ENCODE measurements around the gene TECR. TPM values are rescaled to one million over a fixed set of nuclear protein-coding genes. Genes with fewer than 3 reads are reported as not detected.
"Not testable (repeated sequence)": the region's sequence is repeated elsewhere in the genome, so short reads cannot be mapped to it uniquely, and the experiment has no call there.

The TECR gene
- total and polyA plus RNA-seq, 4 donors: 40.1 to 112 (median 60.5) TPM

DNA sequence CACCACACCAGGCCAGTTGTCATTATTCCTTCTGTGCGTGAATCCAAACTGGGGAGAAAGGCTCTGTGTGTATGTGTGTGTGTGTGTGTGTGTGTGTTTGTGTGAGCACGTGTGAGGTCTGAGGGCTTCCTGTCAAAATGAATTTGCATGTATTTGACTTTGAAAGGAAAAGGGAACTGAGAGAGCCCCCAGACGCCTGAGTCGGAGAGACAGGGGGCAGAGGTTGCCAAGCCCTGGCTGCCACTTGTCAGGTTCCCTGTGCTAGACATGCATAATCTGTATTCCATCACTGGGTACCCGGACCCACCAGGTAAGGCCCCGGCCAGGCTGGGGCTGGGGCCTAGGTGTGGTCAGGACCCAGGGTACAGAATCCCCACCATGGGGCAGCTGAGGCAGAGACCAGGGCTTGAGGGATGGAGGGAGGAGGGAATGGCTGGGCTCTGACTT lies 53.5 kb downstream of the TECR start, which contains the start of gene CLEC17A:
Gene CLEC17A, plus strand, starts transcription at position 191 of the 447 bp plus-strand sequence. Its CDS starts 77 bp downstream, at position 268.
- intact Hi-C loops (cut with DNase I): no loop called here
- Histone ChIP-seq H3K36me3 (ENCODE audit: control insufficient read depth in 1 of 2, insufficient read depth in 2 of 2, low read length in 1 of 2) (no peaks in the 10 kb centered on the region), H3K27me3 (ENCODE audit: control insufficient read depth in 1 of 2, insufficient read depth in 2 of 2, low read length in 1 of 2) (no peaks in the 10 kb centered on the region), H3K4me3 (ENCODE audit: low read length in 2 of 2) (no peak within 1 kb of the TSS), H3K4me1 (ENCODE audit: control insufficient read depth in 1 of 2, insufficient read depth in 2 of 2, low read length in 2 of 2) (no peaks in the 10 kb centered on the region), H3K27ac (ENCODE audit: low read depth in 1 of 2, low read length in 2 of 2) (no peak within 1 kb of the TSS), H3K9me3 (ENCODE audit: control insufficient read depth, low read length) (no peaks in the 10 kb centered on the region)
- 42 to 49% methylated on average over 6 of the region's 6 CpGs for WGBS, 2 donors
- no peak for DNase-seq
- no peak for ATAC-seq (ENCODE audit: low FRiP score)

DNA sequence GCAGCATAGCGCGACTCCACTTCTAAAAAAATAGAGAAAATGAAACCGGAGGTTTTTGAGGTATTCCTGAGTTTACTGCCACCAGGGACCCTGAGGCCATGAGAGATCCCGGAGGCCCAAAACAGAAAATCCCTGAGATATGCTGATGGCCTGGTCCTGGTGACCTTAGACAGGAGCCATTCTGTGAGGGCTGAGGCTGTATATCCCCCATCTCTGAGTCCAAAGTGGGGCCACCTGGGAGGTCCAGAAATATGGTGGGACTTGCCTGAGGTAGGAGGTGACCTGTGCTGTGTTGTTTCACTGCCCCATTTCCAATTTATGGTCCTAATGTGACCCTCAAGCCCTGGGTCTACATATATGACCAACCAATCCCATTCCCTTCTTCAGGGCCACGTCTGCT lies 55.0 kb downstream of the TECR start:
- WGBS, 2 donors: 84 to 88% methylated on average over 4 of the region's 5 CpGs
- intact Hi-C loops (cut with DNase I): not testable (repeated sequence)

DNA sequence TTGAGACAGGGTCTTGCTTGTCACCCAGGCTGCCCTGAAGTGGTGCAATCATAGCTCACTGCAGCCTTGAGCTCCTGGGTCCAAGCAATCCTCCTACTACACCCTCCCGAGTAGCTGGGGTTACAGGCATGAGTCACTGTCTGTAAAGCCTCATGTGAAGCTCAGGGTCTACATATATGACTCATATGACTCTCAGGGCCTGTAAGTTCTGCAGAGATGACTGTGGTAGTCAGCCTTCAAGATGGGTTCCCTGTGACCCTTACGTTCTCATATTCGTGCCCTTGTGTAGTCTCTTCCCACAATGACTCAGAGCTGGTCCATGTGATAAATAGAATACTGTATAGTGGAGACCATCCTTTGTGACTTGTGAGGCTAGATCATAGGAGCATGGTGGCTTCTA lies 55.8 kb downstream of the TECR start:
- H3K27ac ChIP-seq (ENCODE audit: low read depth in 1 of 2, low read length in 2 of 2); H3K36me3 ChIP-seq (ENCODE audit: control insufficient read depth in 1 of 2, insufficient read depth in 2 of 2, low read length in 1 of 2); H3K27me3 ChIP-seq (ENCODE audit: control insufficient read depth in 1 of 2, insufficient read depth in 2 of 2, low read length in 1 of 2); H3K4me3 ChIP-seq (ENCODE audit: low read length in 2 of 2); H3K9me3 ChIP-seq (ENCODE audit: control insufficient read depth, low read length); intact Hi-C loops (cut with DNase I); H3K4me1 ChIP-seq (ENCODE audit: control insufficient read depth in 1 of 2, insufficient read depth in 2 of 2, low read length in 2 of 2); ATAC-seq (ENCODE audit: low FRiP score); DNase-seq: not testable (repeated sequence)
- 66 to 68% methylated on average over 3 of the region's 3 CpGs for WGBS, 2 donors

More for the DNA sequence above, 55.0 kb downstream of the TECR start:
- H3K27me3 ChIP-seq (ENCODE audit: control insufficient read depth in 1 of 2, insufficient read depth in 2 of 2, low read length in 1 of 2); H3K27ac ChIP-seq (ENCODE audit: low read depth in 1 of 2, low read length in 2 of 2); DNase-seq; H3K36me3 ChIP-seq (ENCODE audit: control insufficient read depth in 1 of 2, insufficient read depth in 2 of 2, low read length in 1 of 2); H3K9me3 ChIP-seq (ENCODE audit: control insufficient read depth, low read length); ATAC-seq (ENCODE audit: low FRiP score); H3K4me1 ChIP-seq (ENCODE audit: control insufficient read depth in 1 of 2, insufficient read depth in 2 of 2, low read length in 2 of 2); H3K4me3 ChIP-seq (ENCODE audit: low read length in 2 of 2): not testable (repeated sequence)

DNA sequence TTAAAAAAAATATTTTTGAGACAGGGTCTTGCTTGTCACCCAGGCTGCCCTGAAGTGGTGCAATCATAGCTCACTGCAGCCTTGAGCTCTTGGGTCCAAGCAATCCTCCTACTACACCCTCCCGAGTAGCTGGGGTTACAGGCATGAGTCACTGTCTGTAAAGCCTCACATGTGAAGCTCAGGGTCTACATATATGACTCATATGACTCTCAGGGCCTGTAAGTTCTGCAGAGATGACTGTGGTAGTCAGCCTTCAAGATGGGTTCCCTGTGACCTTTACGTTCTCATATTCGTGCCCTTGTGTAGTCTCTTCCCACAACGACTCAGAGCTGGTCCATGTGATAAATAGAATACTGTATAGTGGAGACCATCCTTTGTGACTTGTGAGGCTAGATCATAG lies 60.0 kb downstream of the TECR start:
- H3K27ac ChIP-seq (ENCODE audit: low read depth in 1 of 2, low read length in 2 of 2); intact Hi-C loops (cut with DNase I); H3K4me3 ChIP-seq (ENCODE audit: low read length in 2 of 2); DNase-seq; H3K4me1 ChIP-seq (ENCODE audit: control insufficient read depth in 1 of 2, insufficient read depth in 2 of 2, low read length in 2 of 2); H3K27me3 ChIP-seq (ENCODE audit: control insufficient read depth in 1 of 2, insufficient read depth in 2 of 2, low read length in 1 of 2); H3K9me3 ChIP-seq (ENCODE audit: control insufficient read depth, low read length); H3K36me3 ChIP-seq (ENCODE audit: control insufficient read depth in 1 of 2, insufficient read depth in 2 of 2, low read length in 1 of 2); ATAC-seq (ENCODE audit: low FRiP score): not testable (repeated sequence)
- WGBS, 2 donors: 72 to 81% methylated on average over 4 of the region's 4 CpGs

DNA sequence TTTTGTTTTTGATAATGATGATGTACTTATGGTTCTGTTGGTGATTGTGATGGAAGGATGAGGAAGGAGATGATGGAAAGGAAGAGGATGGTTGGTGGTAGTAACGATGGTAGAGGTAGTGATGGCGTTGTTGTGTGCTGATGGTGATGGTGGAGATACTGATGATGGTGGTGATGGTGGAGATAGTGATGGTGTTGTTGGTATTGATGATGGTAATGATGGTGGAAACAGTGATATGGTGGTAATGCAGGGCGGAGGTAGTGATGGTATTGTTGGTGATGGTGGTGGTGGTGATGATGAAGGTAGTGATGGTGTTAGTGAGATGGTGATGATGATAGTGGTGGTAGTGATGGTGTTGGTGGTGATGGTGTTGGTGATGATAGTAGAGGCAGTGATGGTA lies 66.2 kb downstream of the TECR start:
- Histone ChIP-seq H3K27me3 (ENCODE audit: control insufficient read depth in 1 of 2, insufficient read depth in 2 of 2, low read length in 1 of 2) (no peaks in the 10 kb centered on the region), H3K36me3 (ENCODE audit: control insufficient read depth in 1 of 2, insufficient read depth in 2 of 2, low read length in 1 of 2) (no peaks in the 10 kb centered on the region), H3K9me3 (ENCODE audit: control insufficient read depth, low read length) (no peaks in the 10 kb centered on the region), H3K4me1 (ENCODE audit: control insufficient read depth in 1 of 2, insufficient read depth in 2 of 2, low read length in 2 of 2) (no peaks in the 10 kb centered on the region), H3K27ac (ENCODE audit: low read depth in 1 of 2, low read length in 2 of 2) (no peak overlapping the region), H3K4me3 (ENCODE audit: low read length in 2 of 2) (no peak overlapping the region)
- DNase-seq: no peak
- 84 to 90% methylated on average over 3 of the region's 3 CpGs for WGBS, 2 donors
- no peak for ATAC-seq (ENCODE audit: low FRiP score)
- intact Hi-C loops (cut with DNase I): no loop called here

DNA sequence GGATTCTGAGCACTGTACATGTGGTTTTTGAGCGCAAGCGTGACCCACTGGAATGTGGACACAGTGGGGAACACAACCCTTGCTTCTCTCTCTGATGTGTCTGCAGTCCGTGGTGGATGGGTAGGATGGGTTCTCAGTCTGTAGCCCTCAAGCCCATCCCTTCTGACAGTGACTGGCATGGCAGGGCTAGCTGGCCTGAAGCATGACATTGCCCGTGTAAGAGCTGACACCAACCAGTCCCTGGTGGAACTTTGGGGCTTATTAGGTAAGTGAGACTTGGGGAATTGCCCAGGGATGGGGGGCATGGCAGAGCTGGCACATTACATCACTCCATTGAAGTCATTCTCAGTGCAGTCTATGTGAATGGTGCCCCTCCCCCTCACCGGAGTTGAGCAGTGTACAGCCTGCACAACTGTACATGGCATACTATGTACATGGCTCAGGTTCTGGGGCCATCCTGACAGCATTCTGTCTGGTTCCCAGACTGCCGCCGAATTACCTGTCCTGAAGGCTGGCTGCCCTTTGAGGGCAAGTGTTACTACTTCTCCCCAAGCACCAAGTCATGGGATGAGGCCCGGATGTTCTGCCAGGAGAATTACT lies 70.3 kb downstream of the TECR start:
- no peak overlapping the region for H3K27ac ChIP-seq (ENCODE audit: low read depth in 1 of 2, low read length in 2 of 2)
- 85 to 89% methylated on average over 8 of the region's 8 CpGs for WGBS, 2 donors
- no peaks in the 10 kb centered on the region for H3K4me1 ChIP-seq (ENCODE audit: control insufficient read depth in 1 of 2, insufficient read depth in 2 of 2, low read length in 2 of 2)
- DNase-seq (no peak), ATAC-seq (ENCODE audit: low FRiP score) (no peak)
- H3K9me3 ChIP-seq (ENCODE audit: control insufficient read depth, low read length): peaks cover 1% of the 10 kb centered on the region
- H3K4me3 ChIP-seq (ENCODE audit: low read length in 2 of 2): no peak overlapping the region
- no peaks in the 10 kb centered on the region for H3K27me3 ChIP-seq (ENCODE audit: control insufficient read depth in 1 of 2, insufficient read depth in 2 of 2, low read length in 1 of 2)
- intact Hi-C loops (cut with DNase I): no loop called here
- no peaks in the 10 kb centered on the region for H3K36me3 ChIP-seq (ENCODE audit: control insufficient read depth in 1 of 2, insufficient read depth in 2 of 2, low read length in 1 of 2)

DNA sequence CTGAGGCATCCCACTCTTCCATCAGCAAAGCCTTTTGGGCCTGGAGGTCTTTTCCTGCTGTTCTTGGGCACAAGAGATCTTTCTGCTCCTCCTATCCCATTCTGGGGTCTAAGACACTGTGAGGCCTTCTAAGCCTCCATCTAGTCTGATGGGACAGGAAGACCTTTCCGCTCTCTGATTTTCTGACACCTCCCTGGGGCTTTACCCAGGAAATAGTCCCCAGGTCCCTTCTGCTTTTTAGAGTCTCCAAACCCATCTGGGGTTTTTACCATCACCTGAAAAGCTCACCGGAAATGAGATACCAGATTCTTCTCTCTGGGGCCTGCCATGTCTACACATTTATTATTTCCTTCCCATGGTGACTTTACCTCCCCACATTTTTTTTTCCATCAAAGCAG lies 74.6 kb downstream of the TECR start:
- intact Hi-C loops (cut with DNase I): no loop called here
- Histone ChIP-seq H3K27ac (ENCODE audit: low read depth in 1 of 2, low read length in 2 of 2) (no peak overlapping the region), H3K4me3 (ENCODE audit: low read length in 2 of 2) (no peak overlapping the region), H3K27me3 (ENCODE audit: control insufficient read depth in 1 of 2, insufficient read depth in 2 of 2, low read length in 1 of 2) (no peaks in the 10 kb centered on the region), H3K9me3 (ENCODE audit: control insufficient read depth, low read length) (peaks cover 1% of the 10 kb centered on the region), H3K36me3 (ENCODE audit: control insufficient read depth in 1 of 2, insufficient read depth in 2 of 2, low read length in 1 of 2) (no peaks in the 10 kb centered on the region), H3K4me1 (ENCODE audit: control insufficient read depth in 1 of 2, insufficient read depth in 2 of 2, low read length in 2 of 2) (no peaks in the 10 kb centered on the region)
- no peak for DNase-seq
- 84 to 85% methylated on average over 2 of the region's 2 CpGs for WGBS, 2 donors
- ATAC-seq (ENCODE audit: low FRiP score): no peak

DNA sequence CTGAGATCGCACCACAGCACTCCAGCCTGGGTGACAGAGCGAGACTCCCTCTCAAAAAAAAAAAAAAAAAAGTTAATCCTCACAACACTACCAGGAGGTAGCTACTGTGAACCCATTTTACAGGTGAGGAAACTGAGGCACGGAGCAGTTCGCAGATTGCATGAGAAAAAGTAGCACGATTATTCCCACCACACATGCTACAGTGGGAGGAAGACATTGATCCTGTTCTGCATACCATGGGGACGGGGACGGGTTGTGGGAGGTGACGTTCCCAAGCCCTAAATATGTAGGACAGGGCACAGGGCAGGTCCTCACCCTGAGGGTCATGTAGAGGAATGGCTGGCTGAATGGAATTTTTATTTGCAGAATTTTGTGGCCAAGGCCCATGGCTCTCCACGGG lies 77.2 kb downstream of the TECR start:
- intact Hi-C loops (cut with DNase I): no loop called here
- H3K27ac ChIP-seq (ENCODE audit: low read depth in 1 of 2, low read length in 2 of 2): no peak overlapping the region
- WGBS, 2 donors: 70 to 72% methylated on average over 9 of the region's 9 CpGs
- DNase-seq (no peak), ATAC-seq (ENCODE audit: low FRiP score) (no peak)
- no peaks in the 10 kb centered on the region for H3K9me3 ChIP-seq (ENCODE audit: control insufficient read depth, low read length)
- no peaks in the 10 kb centered on the region for H3K36me3 ChIP-seq (ENCODE audit: control insufficient read depth in 1 of 2, insufficient read depth in 2 of 2, low read length in 1 of 2)
- H3K4me3 ChIP-seq (ENCODE audit: low read length in 2 of 2): no peak overlapping the region
- no peaks in the 10 kb centered on the region for H3K4me1 ChIP-seq (ENCODE audit: control insufficient read depth in 1 of 2, insufficient read depth in 2 of 2, low read length in 2 of 2)
- H3K27me3 ChIP-seq (ENCODE audit: control insufficient read depth in 1 of 2, insufficient read depth in 2 of 2, low read length in 1 of 2): no peaks in the 10 kb centered on the region

DNA sequence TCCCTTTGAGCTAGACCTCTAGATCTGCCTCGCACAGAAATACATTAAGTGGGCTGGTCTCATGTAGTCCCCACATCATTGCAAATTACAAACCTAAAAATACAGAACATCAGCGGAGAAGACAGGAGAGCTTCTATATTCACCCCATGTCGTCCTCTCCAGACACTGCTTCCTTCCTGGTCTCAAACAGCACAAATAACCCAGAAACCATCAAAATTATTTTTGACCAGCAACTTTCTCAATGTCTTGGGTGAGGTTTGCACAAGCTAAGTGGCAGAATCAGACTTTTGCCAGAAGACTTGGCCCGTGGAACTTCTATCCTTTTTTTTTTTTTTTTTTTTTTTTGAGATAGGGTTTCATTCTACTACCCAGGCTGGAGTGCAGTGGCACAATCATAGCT lies 81.7 kb downstream of the TECR start:
- Histone ChIP-seq H3K36me3 (ENCODE audit: control insufficient read depth in 1 of 2, insufficient read depth in 2 of 2, low read length in 1 of 2) (no peaks in the 10 kb centered on the region), H3K4me3 (ENCODE audit: low read length in 2 of 2) (no peak overlapping the region), H3K27me3 (ENCODE audit: control insufficient read depth in 1 of 2, insufficient read depth in 2 of 2, low read length in 1 of 2) (no peaks in the 10 kb centered on the region), H3K27ac (ENCODE audit: low read depth in 1 of 2, low read length in 2 of 2) (no peak overlapping the region), H3K9me3 (ENCODE audit: control insufficient read depth, low read length) (no peaks in the 10 kb centered on the region), H3K4me1 (ENCODE audit: control insufficient read depth in 1 of 2, insufficient read depth in 2 of 2, low read length in 2 of 2) (no peaks in the 10 kb centered on the region)
- DNase-seq (no peak), ATAC-seq (ENCODE audit: low FRiP score) (no peak)
- intact Hi-C loops (cut with DNase I): no loop called here
- 59 to 64% methylated on average over 4 of the region's 4 CpGs for WGBS, 2 donors

Data from aorta (tissue), 5 donors.